SU-DHL-6 (cell line): ENCODE data around the gene ADRA2B.

Experiments
- H2AFZ ChIP-seq: fragments of 200-600 bp; sonication (generic); 2 replicates; pipeline ENCODE4 v1.6.1; 2014; ENCODE audit warnings: low read depth, mild to moderate bottlenecking, moderate library complexity, mixed read lengths, antibody characterized with exemption, low read length; ENCODE audit not compliant: severe bottlenecking
- H3F3A ChIP-seq: fragments of 200-600 bp; shearing (Covaris generic); 2 replicates; pipeline ENCODE4 v1.6.0; 2016; ENCODE audit warnings: antibody characterized with exemption, mild to moderate bottlenecking; ENCODE audit not compliant: insufficient read depth
- H3K27ac ChIP-seq: fragments of 200-600 bp; sonication (generic); 2 replicates; pipeline ENCODE4 v1.5.1; 2016; ENCODE audit warnings: low read depth, mild to moderate bottlenecking, low read length, moderate library complexity, mixed read lengths
- H3K27me3 ChIP-seq: fragments of 200-600 bp; sonication (generic), shearing (Covaris generic); 2 replicates; pipeline ENCODE4 v1.6.0; 2014; ENCODE audit warnings: mild to moderate bottlenecking, low read length
- H3K36me3 ChIP-seq: fragments of 200-600 bp; sonication (generic); 2 replicates; pipeline ENCODE4 v1.6.1; 2014; ENCODE audit warnings: mild to moderate bottlenecking, low read length, mixed read lengths
- H3K4me2 ChIP-seq: fragments of 300-600, 200-600 bp; shearing (Covaris generic), sonication (generic); 2 replicates; pipeline ENCODE4 v1.6.0; 2014; ENCODE audit warnings: low read length, low read depth, mild to moderate bottlenecking; ENCODE audit not compliant: poor library complexity, severe bottlenecking
- H3K4me3 ChIP-seq: fragments of 200-600 bp; sonication (generic); 2 replicates; pipeline ENCODE4 v1.5.1; 2014; ENCODE audit warnings: antibody characterized with exemption, low read length, mild to moderate bottlenecking, mixed read lengths; ENCODE audit not compliant: insufficient read depth, poor library complexity, severe bottlenecking
- H3K79me2 ChIP-seq: fragments of 200-600 bp; sonication (generic); 2 replicates; pipeline ENCODE4 v1.6.1; 2014; ENCODE audit warnings: mild to moderate bottlenecking, low read length, moderate library complexity; ENCODE audit not compliant: insufficient read depth
- H3K9ac ChIP-seq: fragments of 200-600 bp; sonication (generic); 2 replicates; pipeline ENCODE4 v1.7.0; 2014; ENCODE audit warnings: mild to moderate bottlenecking, low read length
- H3K9me2 ChIP-seq: fragments of 200-600 bp; sonication (generic); replicated peaks from 2 replicates; pipeline ENCODE4 v1.6.1; 2014; ENCODE audit warnings: low read length; ENCODE audit not compliant: insufficient read depth
- H3K9me3 ChIP-seq: fragments of 200-600 bp; sonication (generic); 2 replicates; pipeline ENCODE4 v1.6.1; 2014; ENCODE audit warnings: low read length, mixed read lengths; ENCODE audit not compliant: insufficient read depth
- H4K20me1 ChIP-seq: fragments of 200-600 bp; sonication (generic); 2 replicates; pipeline ENCODE4 v1.6.1; 2014; ENCODE audit warnings: low read depth, mild to moderate bottlenecking, antibody characterized with exemption, low read length, moderate library complexity, mixed read lengths
- EZH2phosphoT487 ChIP-seq: fragments of 200-600 bp; sonication (generic), shearing (Covaris generic); conservative IDR thresholded peaks from 2 replicates; pipeline ENCODE4 v1.6.1; 2018; ENCODE audit warnings: mild to moderate bottlenecking, antibody characterized with exemption, low read length, moderate library complexity, mixed read lengths
- TF ChIP-seq, protein P1 (sequence below): fragments of 200-600 bp; sonication (generic); IDR thresholded peaks from one replicate; pipeline ENCODE4 v1.5.1; 2017; ENCODE audit warnings: antibody characterized with exemption, mild to moderate bottlenecking, low read length, moderate library complexity; ENCODE audit not compliant: insufficient read depth, poor library complexity, severe bottlenecking

The ADRA2B gene

DNA sequence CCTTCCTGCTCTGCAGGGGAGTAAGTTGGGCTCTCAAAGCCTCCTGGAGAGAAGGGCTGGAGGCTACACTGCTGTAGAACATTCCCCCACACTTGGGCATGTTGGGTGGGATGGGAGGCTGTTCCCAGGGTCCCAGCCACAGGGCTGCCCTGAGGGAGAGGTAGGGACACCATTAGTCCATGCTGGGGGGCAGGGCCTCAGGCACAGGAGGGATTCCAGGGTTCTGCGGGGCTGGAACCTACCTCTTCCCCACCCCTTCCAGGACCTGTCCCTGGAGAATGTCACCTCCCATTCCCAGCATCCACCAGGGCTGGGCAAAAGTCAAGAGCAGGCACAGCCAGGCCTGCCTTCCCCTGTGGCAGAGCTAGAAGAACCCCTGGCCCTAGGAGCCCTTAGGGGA is 6.9 kb upstream of the ADRA2B start:
- Histone ChIP-seq H3K79me2 (no peaks in the 10 kb centered on the region), H3K4me3 (no peak overlapping the region), H3K27ac (no peak overlapping the region), H3K9me3 (no peaks in the 10 kb centered on the region), H3K27me3 (no peaks in the 10 kb centered on the region), H3K9ac (no peak overlapping the region), H3F3A (no peaks in the 10 kb centered on the region), H4K20me1 (no peaks in the 10 kb centered on the region), H3K4me2 (no peak overlapping the region), H2AFZ (no peak overlapping the region), H3K9me2 (no peaks in the 10 kb centered on the region), H3K36me3 (no peaks in the 10 kb centered on the region)
- TF ChIP-seq EZH2phosphoT487: no peak
- TF ChIP-seq, protein P1, sequence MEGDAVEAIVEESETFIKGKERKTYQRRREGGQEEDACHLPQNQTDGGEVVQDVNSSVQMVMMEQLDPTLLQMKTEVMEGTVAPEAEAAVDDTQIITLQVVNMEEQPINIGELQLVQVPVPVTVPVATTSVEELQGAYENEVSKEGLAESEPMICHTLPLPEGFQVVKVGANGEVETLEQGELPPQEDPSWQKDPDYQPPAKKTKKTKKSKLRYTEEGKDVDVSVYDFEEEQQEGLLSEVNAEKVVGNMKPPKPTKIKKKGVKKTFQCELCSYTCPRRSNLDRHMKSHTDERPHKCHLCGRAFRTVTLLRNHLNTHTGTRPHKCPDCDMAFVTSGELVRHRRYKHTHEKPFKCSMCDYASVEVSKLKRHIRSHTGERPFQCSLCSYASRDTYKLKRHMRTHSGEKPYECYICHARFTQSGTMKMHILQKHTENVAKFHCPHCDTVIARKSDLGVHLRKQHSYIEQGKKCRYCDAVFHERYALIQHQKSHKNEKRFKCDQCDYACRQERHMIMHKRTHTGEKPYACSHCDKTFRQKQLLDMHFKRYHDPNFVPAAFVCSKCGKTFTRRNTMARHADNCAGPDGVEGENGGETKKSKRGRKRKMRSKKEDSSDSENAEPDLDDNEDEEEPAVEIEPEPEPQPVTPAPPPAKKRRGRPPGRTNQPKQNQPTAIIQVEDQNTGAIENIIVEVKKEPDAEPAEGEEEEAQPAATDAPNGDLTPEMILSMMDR: no peak

DNA sequence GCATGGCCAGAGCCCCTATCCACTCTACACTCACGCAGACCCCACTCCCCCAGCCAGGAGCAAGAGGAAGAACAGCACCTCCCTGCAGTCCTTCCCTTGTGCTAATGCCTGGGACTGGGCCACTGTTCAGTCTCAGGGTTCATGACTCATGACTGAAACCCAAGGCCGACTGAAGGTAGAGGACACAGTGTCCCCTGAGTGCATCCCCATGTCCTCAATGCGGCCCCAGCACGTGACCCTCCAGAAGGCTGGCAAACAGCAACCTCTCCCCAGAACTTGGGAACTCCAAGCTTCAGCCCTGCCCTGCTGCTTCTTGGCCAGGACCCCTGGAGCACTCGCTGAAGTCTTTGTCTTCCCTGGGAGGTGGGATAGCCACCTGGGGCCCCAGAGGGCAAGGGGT is 6.0 kb upstream of the ADRA2B start:
- no peaks in the 10 kb centered on the region for H4K20me1 ChIP-seq
- no peak overlapping the region for H3K4me2 ChIP-seq
- no peak overlapping the region for H3K4me3 ChIP-seq
- H3K79me2 ChIP-seq: no peaks in the 10 kb centered on the region
- H3K36me3 ChIP-seq: no peaks in the 10 kb centered on the region
- H3K9me2 ChIP-seq: no peaks in the 10 kb centered on the region
- H3K27ac ChIP-seq: no peak overlapping the region
- H3F3A ChIP-seq: no peaks in the 10 kb centered on the region
- H3K9ac ChIP-seq: no peak overlapping the region
- TF ChIP-seq, protein P1: no peak
- TF ChIP-seq EZH2phosphoT487: no peak
- no peak overlapping the region for H2AFZ ChIP-seq
- H3K9me3 ChIP-seq: no peaks in the 10 kb centered on the region
- H3K27me3 ChIP-seq: no peaks in the 10 kb centered on the region

DNA sequence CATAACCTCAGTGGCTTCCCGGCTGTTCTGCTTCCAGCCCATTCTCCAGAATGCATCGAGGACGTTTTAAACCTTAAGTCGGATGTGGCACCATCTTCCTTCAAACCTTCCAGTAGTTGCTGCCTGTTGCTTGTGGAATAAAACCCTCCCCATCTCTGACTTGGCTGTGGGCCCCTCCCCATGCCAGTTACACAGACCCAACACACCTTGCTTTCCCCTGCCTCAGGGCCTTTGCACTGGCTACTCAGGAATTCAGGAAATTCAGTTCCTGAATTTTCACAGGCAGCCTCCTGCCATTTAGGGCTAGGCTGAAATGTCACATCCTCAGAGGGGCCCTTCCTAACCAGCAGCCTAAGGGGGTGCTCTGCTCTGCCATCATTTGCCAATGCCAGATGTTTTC is 5.0 kb upstream of the ADRA2B start:
- Histone ChIP-seq H3K36me3 (no peaks in the 10 kb centered on the region), H3K4me3 (no peak overlapping the region), H3K27me3 (no peaks in the 10 kb centered on the region), H3K9me3 (no peaks in the 10 kb centered on the region), H3K9me2 (no peaks in the 10 kb centered on the region), H4K20me1 (no peaks in the 10 kb centered on the region), H3K27ac (no peak overlapping the region), H2AFZ (no peak overlapping the region), H3K9ac (no peak overlapping the region), H3K4me2 (no peak overlapping the region), H3K79me2 (no peaks in the 10 kb centered on the region), H3F3A (no peaks in the 10 kb centered on the region)
- no peak for TF ChIP-seq EZH2phosphoT487
- TF ChIP-seq, protein P1: no peak

DNA sequence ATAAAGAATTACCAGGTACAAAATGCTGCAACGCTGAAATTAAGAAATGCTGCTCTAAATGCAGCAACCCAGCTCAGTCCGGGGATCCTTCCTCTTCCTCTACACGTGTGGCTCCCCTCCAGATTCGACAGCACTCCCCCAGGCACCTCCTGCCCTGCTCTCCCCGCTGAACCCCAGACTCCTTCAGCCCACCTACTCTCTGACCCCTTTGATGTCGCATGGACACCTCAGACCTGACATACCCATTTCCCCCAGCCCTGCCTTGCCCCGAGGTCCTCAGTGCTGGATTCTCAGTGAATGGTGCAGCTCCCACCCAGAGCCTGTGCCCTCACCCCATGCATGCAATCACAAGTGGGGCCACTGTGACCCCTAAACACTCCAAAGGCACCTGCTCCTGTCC is 4.6 kb upstream of the ADRA2B start:
- Histone ChIP-seq H3K4me3 (no peak overlapping the region), H3K9me3 (no peaks in the 10 kb centered on the region), H3F3A (no peaks in the 10 kb centered on the region), H4K20me1 (no peaks in the 10 kb centered on the region), H3K27me3 (no peaks in the 10 kb centered on the region), H3K27ac (no peak overlapping the region), H3K36me3 (no peaks in the 10 kb centered on the region), H2AFZ (no peak overlapping the region), H3K9ac (no peak overlapping the region), H3K4me2 (no peak overlapping the region), H3K79me2 (no peaks in the 10 kb centered on the region), H3K9me2 (no peaks in the 10 kb centered on the region)
- TF ChIP-seq, protein P1: no peak
- no peak for TF ChIP-seq EZH2phosphoT487
